Mammary epithelial cell (primary cell): ENCODE measurements around the gene TENM3.

Source experiments
- EZH2 ChIP-seq: IDR thresholded peaks from 2 replicates; pipeline ENCODE4 v1.6.1; 2012; ENCODE audit warnings: low read length, inconsistent platforms, borderline replicate concordance
- TF ChIP-seq, protein P1 (sequence below), 2 donors: IDR thresholded peaks in 1 of 2; conservative IDR thresholded peaks in 1 of 2; 2 replicates each; pipeline ENCODE4 v1.5.1; 2011 to 2012; ENCODE audit warnings: inconsistent platforms in 2 of 2, low read length in 2 of 2, mild to moderate bottlenecking in 2 of 2, control low read depth in 1 of 2, low read depth in 1 of 2; ENCODE audit not compliant: insufficient read depth in 1 of 2; ENCODE audit errors: extremely low read depth in 1 of 2

DNA sequence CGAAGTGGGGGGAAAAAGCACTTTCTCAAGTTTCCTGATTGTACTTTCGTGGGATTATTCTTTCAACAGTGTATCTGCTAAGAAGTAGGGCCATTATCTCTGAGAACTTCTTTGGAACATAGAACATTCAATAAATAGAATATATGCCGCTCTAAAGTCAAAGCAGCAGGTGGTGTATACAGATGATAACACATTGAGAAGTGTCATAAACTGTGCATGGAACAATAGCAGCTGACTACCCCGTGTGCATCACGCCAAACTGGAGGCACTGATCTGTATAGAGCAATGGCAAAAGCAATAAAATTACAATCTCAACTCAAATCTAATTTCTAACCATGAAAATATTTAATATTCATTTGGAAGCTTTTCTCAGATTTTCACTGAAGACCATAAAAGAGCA is 498.7 kb downstream of the TENM3 start:
- TF ChIP-seq, protein P1, sequence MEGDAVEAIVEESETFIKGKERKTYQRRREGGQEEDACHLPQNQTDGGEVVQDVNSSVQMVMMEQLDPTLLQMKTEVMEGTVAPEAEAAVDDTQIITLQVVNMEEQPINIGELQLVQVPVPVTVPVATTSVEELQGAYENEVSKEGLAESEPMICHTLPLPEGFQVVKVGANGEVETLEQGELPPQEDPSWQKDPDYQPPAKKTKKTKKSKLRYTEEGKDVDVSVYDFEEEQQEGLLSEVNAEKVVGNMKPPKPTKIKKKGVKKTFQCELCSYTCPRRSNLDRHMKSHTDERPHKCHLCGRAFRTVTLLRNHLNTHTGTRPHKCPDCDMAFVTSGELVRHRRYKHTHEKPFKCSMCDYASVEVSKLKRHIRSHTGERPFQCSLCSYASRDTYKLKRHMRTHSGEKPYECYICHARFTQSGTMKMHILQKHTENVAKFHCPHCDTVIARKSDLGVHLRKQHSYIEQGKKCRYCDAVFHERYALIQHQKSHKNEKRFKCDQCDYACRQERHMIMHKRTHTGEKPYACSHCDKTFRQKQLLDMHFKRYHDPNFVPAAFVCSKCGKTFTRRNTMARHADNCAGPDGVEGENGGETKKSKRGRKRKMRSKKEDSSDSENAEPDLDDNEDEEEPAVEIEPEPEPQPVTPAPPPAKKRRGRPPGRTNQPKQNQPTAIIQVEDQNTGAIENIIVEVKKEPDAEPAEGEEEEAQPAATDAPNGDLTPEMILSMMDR (conservative IDR thresholded peaks at IDR 0.05 in 1 of 2, IDR thresholded peaks at IDR 0.05 in 1 of 2; ENCODE audit: extremely low read depth in 1 of 2, insufficient read depth in 1 of 2, low read depth in 1 of 2, low read length in 2 of 2), result no peak
- TF ChIP-seq EZH2, result no peak
